ENCODE measurements around the gene MORC4. TPM values are rescaled to one million over a fixed set of nuclear protein-coding genes. Genes with fewer than 3 reads are reported as not detected.

MORC4 gene
- total RNA-seq, 1 donor from 2014 or later = 26.0 TPM

GRCh38 chrX:106950381-106950780, 49.6 kb downstream of the MORC4 start:
- H3K27ac ChIP-seq (ENCODE audit: low read depth, low read length) = no peak overlapping the region
- DNase-seq (ENCODE audit: low read depth) = no peak
- no peak for FAIRE-seq
- Mint-ChIP-seq H3K9me3 (ENCODE audit: unreplicated experiment) (no peaks in the 10 kb centered on the region), H3K4me3 (ENCODE audit: unreplicated experiment) (no peak overlapping the region), H3K27me3 (ENCODE audit: low read depth, unreplicated experiment) (no peaks in the 10 kb centered on the region), H3K4me1 (ENCODE audit: low read depth, unreplicated experiment) (peaks cover 5% of the 10 kb centered on the region), H3K36me3 (ENCODE audit: low read depth, unreplicated experiment) (no peaks in the 10 kb centered on the region), H3K27ac (ENCODE audit: unreplicated experiment) (no peak overlapping the region)
- peaks cover 2% of the 10 kb centered on the region for H3K4me1 ChIP-seq (ENCODE audit: insufficient read depth, low read length)
- no peak overlapping the region for H3K4me2 ChIP-seq (ENCODE audit: low read length)
- H3K36me3 ChIP-seq (ENCODE audit: insufficient read depth, low read length) = peaks cover 3% of the 10 kb centered on the region
- no peak overlapping the region for H3K9ac ChIP-seq (ENCODE audit: low read length)
- no peaks in the 10 kb centered on the region for H3K27me3 ChIP-seq (ENCODE audit: insufficient read depth, low read length)
- H4K20me1 ChIP-seq (ENCODE audit: insufficient read depth, low read length) = no peaks in the 10 kb centered on the region
- H3K9me3 ChIP-seq (ENCODE audit: insufficient read depth, low read depth, low read length) = no peaks in the 10 kb centered on the region
- H3K79me2 ChIP-seq (ENCODE audit: insufficient read depth, low read length) = no peaks in the 10 kb centered on the region
- H3K4me3 ChIP-seq (ENCODE audit: insufficient read depth, low read depth, low read length) = no peak overlapping the region
- TF ChIP-seq, protein P1, sequence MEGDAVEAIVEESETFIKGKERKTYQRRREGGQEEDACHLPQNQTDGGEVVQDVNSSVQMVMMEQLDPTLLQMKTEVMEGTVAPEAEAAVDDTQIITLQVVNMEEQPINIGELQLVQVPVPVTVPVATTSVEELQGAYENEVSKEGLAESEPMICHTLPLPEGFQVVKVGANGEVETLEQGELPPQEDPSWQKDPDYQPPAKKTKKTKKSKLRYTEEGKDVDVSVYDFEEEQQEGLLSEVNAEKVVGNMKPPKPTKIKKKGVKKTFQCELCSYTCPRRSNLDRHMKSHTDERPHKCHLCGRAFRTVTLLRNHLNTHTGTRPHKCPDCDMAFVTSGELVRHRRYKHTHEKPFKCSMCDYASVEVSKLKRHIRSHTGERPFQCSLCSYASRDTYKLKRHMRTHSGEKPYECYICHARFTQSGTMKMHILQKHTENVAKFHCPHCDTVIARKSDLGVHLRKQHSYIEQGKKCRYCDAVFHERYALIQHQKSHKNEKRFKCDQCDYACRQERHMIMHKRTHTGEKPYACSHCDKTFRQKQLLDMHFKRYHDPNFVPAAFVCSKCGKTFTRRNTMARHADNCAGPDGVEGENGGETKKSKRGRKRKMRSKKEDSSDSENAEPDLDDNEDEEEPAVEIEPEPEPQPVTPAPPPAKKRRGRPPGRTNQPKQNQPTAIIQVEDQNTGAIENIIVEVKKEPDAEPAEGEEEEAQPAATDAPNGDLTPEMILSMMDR (IDR thresholded peaks at IDR 0.05; ENCODE audit: insufficient read depth, low read depth, low read length) = no peak
- TF ChIP-seq EZH2 (IDR thresholded peaks at IDR 0.05; ENCODE audit: insufficient read depth, low read length) = no peak
- H2AFZ ChIP-seq (ENCODE audit: low read depth, low read length) = no peak overlapping the region

DNA sequence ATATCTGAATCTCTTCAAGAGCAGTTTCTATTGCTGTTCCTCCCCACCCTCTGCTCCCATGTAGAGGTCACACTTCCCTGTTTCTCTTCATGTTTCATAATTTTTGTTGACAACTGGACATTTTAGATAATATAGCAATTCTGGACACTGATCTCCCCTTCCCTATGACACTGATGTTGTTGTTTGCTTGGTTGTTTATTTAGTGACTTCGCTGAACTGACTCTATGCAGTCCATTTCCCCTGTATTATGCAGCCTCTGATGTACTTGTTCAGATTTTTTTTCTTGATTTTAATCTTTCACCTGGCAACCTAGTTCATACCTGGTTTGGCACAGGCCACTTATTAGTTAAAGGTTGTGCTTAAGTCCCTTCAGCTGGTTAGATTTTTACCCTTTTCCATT, 50.6 kb downstream of the MORC4 start:
- no peak overlapping the region for H3K4me3 Mint-ChIP-seq (ENCODE audit: unreplicated experiment)

DNA sequence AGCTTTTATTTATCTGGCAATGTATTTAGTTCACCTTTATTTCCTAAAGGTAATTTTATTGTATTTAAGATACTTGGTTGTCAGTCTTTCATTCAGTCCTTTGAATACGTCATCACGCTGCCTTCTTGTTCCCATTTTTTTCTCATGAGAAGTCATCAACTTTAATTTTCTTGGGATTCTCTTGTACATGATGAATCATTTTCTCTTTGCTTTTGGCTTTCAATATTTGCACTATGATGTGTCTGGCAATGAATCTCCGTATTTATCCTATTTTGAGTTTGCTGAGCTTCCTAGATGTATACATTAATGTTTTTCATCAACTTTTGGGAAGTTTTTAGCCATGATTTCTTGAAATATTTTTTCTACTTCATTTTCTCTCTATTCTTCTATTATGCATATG, 51.4 kb downstream of the MORC4 start:
- peak; percentile 47 for FAIRE-seq

More for the DNA sequence above, 50.6 kb downstream of the MORC4 start:
- FAIRE-seq = no peak
- Histone ChIP-seq H3K4me3 (ENCODE audit: insufficient read depth, low read depth, low read length) (no peak overlapping the region), H3K27ac (ENCODE audit: low read depth, low read length) (no peak overlapping the region), H3K4me2 (ENCODE audit: low read length) (no peak overlapping the region), H2AFZ (ENCODE audit: low read depth, low read length) (no peak overlapping the region), H3K36me3 (ENCODE audit: insufficient read depth, low read length) (peaks cover 3% of the 10 kb centered on the region), H3K9ac (ENCODE audit: low read length) (no peak overlapping the region), H3K79me2 (ENCODE audit: insufficient read depth, low read length) (no peaks in the 10 kb centered on the region), H3K4me1 (ENCODE audit: insufficient read depth, low read length) (no peaks in the 10 kb centered on the region), H3K27me3 (ENCODE audit: insufficient read depth, low read length) (no peaks in the 10 kb centered on the region), H3K9me3 (ENCODE audit: insufficient read depth, low read depth, low read length) (no peaks in the 10 kb centered on the region), H4K20me1 (ENCODE audit: insufficient read depth, low read length) (no peaks in the 10 kb centered on the region)
- no peak for DNase-seq (ENCODE audit: low read depth)
- no peaks in the 10 kb centered on the region for H3K36me3 Mint-ChIP-seq (ENCODE audit: low read depth, unreplicated experiment)
- no peaks in the 10 kb centered on the region for H3K4me1 Mint-ChIP-seq (ENCODE audit: low read depth, unreplicated experiment)
- TF ChIP-seq, protein P1 (IDR thresholded peaks at IDR 0.05; ENCODE audit: insufficient read depth, low read depth, low read length) = no peak
- TF ChIP-seq EZH2 (IDR thresholded peaks at IDR 0.05; ENCODE audit: insufficient read depth, low read length) = no peak
- H3K27ac Mint-ChIP-seq (ENCODE audit: unreplicated experiment) = no peak overlapping the region
- H3K9me3 Mint-ChIP-seq (ENCODE audit: unreplicated experiment) = no peaks in the 10 kb centered on the region
- H3K27me3 Mint-ChIP-seq (ENCODE audit: low read depth, unreplicated experiment) = no peaks in the 10 kb centered on the region

More for the DNA sequence above, 51.4 kb downstream of the MORC4 start:
- no peaks in the 10 kb centered on the region for H3K36me3 Mint-ChIP-seq (ENCODE audit: low read depth, unreplicated experiment)
- TF ChIP-seq, protein P1 (IDR thresholded peaks at IDR 0.05; ENCODE audit: insufficient read depth, low read depth, low read length) = no peak
- TF ChIP-seq EZH2 (IDR thresholded peaks at IDR 0.05; ENCODE audit: insufficient read depth, low read length) = no peak
- Histone ChIP-seq H3K9me3 (ENCODE audit: insufficient read depth, low read depth, low read length) (no peaks in the 10 kb centered on the region), H3K79me2 (ENCODE audit: insufficient read depth, low read length) (no peaks in the 10 kb centered on the region), H2AFZ (ENCODE audit: low read depth, low read length) (no peak overlapping the region), H3K27ac (ENCODE audit: low read depth, low read length) (no peak overlapping the region), H3K4me1 (ENCODE audit: insufficient read depth, low read length) (no peaks in the 10 kb centered on the region), H3K4me3 (ENCODE audit: insufficient read depth, low read depth, low read length) (no peak overlapping the region), H3K9ac (ENCODE audit: low read length) (no peak overlapping the region), H3K27me3 (ENCODE audit: insufficient read depth, low read length) (no peaks in the 10 kb centered on the region), H3K4me2 (ENCODE audit: low read length) (no peak overlapping the region), H3K36me3 (ENCODE audit: insufficient read depth, low read length) (no peaks in the 10 kb centered on the region), H4K20me1 (ENCODE audit: insufficient read depth, low read length) (no peaks in the 10 kb centered on the region)
- H3K4me1 Mint-ChIP-seq (ENCODE audit: low read depth, unreplicated experiment) = no peaks in the 10 kb centered on the region
- H3K27me3 Mint-ChIP-seq (ENCODE audit: low read depth, unreplicated experiment) = no peaks in the 10 kb centered on the region
- no peak for DNase-seq (ENCODE audit: low read depth)
- H3K4me3 Mint-ChIP-seq (ENCODE audit: unreplicated experiment) = no peak overlapping the region
- no peaks in the 10 kb centered on the region for H3K9me3 Mint-ChIP-seq (ENCODE audit: unreplicated experiment)
- no peak overlapping the region for H3K27ac Mint-ChIP-seq (ENCODE audit: unreplicated experiment)
